Activated T-cell treated with anti-CD3 and anti-CD28 coated beads for 1 hour (primary cell): ENCODE data around the gene MYO5B.

ENCODE experiments used
- DNase-seq: peaks from one replicate; pipeline ENCODE4 v3.0.0-alpha.2; 2020; ENCODE audit warnings: low read depth

The MYO5B gene

DNA sequence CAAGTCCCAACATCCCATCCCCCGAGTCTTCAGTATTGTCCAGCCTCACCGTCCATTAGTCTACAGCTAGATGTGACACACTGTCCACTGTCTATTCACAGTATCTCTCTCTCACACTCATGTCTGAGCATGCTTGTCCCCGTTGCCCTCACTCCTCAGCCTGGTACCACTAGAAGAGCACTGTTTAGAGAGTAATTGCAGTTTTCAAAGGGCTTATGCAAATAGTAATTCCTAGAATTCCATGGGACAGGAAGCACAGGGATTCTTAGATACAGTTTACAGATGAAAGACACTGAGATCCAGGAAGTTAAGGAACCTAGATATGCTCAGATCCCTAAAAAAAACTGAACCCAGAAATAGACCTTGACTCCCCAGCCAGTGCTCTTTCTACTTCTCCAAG lies 125.5 kb downstream of the MYO5B start:
- DNase-seq = no peak

DNA sequence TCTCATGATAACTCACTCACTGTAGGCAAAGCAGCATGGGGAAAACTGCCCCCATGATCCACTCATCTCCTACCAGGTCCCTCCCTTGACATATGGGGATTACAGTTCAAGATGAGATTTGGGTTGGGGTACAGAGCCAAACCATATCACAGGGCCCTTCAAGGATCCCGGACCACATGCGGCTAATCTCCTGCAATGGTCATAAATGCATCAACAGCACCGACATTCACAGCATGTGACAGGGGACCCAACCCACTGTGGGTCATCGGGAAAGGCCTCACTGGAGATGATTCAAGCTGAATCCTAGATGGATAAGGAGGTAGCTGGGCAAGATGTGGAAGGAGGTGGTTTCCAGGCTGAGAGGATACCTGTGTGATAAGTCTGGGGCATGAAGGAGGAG lies 129.4 kb downstream of the MYO5B start:
- no peak for DNase-seq

DNA sequence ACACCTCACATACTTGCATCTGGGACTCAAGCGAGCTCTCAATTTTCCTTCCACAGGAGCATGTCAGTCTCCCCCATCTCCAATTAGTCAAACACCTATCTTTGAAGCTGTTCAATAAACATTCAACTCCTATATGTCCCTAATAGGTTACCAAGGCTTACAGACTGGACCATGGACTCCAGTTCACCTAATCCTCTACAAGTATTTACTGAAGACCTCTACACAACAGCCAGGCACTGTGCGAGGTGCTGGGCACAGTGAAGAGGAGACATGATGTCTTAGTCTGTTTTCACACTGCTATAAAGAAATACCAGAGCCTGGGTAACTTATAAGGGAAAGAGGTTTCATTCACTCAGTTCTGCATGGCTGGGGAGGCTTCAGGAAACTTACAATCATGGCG lies 129.9 kb downstream of the MYO5B start:
- no peak for DNase-seq

DNA sequence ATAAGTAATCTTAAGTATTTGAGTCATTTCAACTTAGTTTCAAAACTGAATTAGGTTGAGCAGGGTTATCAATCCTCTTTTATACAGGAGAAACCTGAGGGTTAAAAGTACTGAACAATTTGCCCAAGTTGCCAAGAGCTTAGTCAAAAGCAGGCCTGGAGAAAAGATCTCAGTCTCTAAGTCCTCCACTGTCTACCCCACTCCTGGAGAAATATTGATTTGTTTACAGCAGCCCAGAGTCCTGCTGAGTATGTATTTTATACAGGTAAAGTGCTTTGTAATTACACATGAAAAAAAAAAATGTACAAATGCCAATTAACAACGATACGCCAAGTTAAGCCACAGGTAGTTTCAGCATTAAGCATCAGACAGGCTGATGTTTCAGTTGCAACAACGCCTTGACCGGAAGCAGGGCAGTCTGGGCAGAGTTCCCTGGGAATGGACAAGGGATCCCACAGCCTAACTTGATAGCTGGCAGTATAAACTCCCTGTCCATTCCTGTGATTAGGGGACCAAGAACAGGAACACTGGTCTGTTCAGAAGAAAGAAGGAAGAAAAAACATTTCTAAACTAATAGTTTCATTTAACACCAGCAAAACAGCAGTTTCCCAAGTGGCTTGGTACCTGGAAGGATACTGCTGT lies 132.9 kb downstream of the MYO5B start:
- DNase-seq = no peak

DNA sequence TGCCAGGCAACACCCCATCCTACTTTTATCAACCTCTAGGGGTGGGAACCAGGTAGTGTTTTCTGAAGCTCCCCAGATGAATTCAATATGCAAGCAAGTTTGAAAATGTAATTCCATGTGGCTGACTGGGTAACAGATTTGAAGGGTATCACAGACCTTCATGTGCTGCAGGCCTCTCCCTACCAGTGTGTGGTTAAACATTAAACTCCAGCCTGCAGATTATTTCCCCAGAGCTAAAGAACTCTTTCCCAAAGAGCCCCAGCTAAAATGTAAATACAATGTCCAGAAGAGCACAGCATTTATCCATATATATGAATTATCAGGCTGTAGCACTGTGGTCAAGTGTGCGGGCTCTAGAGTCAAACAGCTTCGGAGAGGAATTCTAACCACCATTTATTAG lies 134.1 kb downstream of the MYO5B start:
- no peak for DNase-seq

DNA sequence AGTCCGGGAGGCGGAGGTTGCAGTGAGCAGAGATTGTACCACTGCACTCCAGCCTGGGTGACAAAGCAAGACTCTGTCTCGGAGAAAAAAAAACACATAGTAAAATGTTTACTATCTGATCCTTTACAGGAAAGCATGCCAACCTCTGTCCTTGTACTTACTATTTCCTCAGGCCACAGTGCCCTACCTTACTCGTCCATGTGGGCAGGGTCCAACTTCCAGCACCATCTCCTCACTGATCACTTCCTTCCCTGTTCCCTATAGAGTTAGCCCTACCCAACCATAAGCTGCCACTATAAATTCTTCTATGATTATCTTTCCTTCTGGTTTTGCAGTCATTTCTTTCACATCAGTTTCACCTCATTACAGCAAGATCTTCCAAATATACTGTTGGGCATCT lies 136.2 kb downstream of the MYO5B start:
- no peak for DNase-seq

DNA sequence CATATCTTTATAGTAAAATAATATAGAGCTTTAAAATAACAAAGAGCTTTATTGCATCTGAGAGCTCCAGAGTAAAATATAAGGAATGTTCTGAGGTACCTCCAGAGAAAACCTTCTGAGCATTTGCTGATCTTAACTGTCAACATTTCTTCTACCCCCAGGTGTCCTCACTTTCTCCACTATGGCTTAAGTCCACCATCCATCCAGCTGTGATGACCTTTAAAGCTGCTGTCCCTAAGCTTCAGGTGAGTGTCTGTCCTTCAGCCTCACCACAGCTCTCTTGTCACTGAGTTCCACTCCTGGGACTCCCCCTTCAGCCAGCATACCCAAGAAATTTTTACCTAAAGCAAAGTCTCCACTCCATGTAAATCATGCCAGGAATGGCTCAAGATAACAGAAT lies 137.9 kb downstream of the MYO5B start:
- no peak for DNase-seq

DNA sequence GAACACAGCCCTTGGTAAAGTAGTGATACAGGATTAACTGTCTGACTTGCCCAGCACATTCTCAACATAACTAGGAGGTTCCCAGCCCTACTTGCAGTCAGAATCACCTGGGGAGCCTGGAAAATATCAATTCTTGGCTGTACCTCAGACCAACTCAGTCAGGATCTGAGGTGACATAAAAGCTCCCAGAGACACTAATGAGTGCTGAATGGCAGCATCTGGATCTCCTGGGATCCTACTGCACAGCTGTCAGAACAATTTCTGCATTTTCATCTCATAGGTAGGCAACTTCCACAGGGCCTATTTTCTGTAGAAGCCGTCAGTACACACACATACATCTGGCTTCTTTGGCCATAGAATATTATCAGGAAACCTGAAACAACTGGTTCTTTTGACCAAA lies 138.8 kb downstream of the MYO5B start:
- DNase-seq = no peak

DNA sequence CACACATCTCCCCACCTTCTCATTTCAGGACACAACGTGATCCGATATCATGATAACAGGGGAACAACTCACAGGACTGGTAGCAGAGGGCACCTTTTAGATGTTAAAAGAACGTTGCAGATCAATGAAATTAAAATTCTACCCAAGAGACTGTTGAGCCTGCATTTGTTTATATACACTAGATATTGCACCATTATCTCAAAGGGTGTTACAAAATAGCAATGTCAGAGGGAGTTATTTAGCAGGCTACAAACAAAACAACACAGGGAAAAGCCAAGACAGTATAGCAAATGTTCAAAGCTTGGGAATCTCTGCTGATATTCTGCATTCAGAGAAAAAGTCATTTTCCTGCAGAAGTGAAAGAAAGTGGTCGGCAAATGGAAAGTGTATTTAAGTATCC lies 139.5 kb downstream of the MYO5B start:
- no peak for DNase-seq

DNA sequence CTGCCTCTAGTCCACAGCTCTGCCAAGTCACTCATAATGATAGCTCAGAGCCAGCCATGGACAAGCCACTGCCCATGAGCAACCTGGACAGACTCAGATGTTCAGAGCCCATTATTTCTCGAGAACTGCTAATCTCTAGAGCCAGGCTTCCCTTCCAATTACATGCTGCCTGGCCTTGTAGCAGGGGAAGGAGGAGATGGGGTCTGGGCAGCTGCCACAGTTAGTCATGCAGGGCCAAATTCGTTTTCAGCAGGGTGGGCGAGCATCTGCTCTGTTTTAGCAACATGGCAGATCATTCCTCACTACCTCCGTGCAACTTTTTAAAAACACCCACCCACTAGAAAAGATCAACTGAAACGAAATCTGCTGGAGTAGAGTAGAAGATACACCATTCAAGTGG lies 141.8 kb downstream of the MYO5B start:
- no peak for DNase-seq

DNA sequence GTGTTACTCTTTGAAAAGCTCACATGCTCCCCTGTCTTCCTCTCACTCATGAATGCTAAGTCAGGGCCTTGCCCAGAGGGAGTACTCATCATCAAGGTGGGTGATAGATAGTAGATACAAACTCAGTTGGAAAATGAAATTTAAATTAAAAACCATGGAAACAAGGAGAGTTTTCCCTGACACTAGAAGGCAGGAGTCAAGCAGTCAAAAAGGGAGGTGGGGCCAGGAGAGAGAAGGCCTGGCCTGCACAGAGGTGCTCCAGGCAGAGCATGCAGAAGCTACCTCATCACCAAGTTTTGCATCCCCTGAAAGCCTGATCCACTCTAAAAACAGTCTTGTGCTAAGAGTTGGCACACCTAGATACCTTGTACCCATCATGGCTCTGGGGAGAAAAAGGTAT lies 143.7 kb downstream of the MYO5B start:
- DNase-seq = no peak

DNA sequence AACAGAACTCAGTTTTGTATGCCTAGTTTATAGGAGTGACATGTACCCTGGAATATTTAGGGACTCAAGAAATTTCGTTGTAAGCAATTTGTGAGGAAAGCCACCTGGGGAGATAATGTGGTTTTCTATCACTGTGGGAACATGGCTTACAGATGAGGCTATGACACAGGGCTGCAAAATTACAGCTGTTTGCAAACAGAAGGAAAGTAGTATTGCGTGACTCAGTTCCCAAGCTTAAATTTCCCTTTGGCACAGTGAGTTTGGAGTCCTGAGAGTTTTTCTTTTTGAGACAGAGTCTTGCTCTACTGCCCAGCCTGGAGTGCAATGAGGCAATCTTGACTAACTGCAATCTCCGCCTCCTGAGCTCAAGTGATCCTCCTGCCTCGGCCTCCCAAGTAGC lies 149.8 kb downstream of the MYO5B start:
- DNase-seq = no peak

DNA sequence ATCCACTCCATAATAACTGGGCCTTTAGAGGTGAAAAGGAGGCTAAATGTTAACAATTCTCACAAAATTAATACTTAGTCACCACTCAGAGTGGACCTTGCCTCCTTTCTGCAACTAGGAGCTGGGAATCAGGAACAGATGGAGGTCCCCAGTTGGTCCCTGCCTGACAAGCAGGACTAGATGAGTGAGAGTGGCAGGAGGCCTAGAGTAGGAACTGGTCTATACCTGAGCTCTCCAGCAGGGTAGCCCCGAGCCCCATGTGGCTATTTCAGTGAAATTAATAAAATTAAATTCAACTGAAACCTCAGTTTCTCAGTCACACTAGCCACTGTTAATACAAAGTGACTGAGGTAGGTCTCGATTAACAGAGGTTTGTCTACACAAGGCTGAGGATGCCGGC lies 150.5 kb downstream of the MYO5B start:
- DNase-seq = no peak

DNA sequence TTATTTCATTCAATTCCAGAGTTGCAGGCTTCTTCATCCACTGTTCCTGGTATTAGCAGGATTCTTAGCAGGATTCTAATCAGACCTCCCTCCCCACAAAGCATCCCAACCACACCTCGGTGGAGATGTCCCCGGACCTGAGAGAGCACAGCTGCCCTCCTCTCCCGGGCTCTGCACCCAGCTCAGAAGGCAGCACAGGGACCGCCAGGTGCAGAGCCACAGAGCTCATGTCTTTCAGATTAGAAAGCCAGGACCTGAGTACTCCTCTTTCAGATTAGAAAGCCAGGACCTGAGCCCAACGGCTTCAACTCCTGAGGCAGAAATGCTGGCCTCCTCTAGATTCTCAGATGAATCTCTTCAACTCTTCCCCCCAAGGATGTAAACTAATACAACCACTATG lies 152.3 kb downstream of the MYO5B start:
- DNase-seq = no peak

DNA sequence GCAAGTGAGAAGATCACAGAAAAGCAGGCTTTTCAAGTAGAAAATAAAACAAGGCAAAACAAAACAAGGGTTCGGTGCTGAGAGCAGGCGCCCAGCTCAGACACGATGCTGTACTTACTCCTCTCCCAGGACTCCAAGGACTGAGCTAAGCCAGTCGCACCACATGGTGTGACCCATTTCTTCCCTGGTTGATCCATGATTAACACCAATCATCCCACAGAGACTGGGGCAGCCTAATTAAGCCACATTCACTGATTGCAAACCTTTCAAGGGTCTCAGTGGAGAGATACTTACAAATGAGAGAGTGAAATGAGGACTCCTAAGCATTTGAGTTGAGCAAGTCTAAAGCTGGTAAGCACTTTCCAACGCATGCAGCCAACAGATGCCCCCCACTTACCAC lies 155.2 kb downstream of the MYO5B start:
- DNase-seq = no peak

DNA sequence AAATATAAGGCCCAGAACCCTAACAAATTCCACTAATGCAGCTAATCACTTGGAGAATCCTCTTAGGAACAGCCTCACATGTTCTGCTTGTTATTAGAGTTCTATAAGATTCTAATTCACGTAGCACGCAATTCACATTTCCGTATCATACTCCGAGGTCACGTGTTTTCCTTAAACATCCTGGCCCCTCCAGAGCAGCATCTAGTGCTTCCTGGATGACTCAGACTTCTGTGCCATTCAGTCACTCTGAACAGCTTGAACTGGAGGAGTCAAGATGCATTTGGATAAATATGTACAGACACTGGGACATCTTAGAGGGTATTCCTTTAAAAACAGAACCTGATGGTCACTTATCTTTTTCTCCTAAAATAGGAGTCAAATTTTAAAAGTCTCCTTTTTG lies 156.5 kb downstream of the MYO5B start:
- DNase-seq = no peak

DNA sequence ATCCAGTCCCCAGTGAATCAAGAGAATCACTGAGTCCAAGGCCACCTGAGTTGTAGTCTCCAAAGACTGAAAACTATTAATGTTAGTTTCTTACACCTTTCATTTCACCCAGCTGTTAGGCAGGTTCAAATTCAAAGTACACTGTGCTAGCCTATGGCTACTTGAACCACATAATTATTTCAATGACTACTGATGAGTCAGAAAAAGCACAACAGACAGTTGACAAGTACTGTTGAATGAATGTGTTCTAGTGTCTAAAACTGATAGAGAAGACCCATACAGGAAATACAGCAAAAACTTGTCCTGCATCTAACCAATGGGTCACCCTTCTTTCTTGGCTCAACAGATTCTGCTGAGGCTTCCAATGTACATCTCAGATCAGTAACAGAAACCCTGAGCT lies 160.9 kb downstream of the MYO5B start:
- DNase-seq = no peak

DNA sequence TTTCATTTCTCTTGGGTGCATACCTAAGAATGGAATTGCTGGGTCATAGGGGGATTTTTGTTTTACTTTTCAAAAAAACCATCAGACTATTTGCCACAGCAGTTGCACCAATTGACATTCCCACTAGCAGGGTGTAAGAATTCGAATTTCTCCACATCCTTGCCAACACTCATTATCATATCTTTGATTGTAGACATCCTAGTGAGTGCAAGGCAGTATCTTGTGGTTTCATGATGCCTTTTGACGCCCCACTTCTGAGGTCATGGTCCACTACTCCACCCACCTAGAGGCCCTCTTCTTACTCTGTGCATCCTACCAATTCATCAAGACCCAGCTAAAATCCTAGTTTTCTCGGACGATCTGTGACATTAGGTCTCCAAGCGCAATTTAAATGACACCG lies 161.9 kb downstream of the MYO5B start:
- DNase-seq = no peak

DNA sequence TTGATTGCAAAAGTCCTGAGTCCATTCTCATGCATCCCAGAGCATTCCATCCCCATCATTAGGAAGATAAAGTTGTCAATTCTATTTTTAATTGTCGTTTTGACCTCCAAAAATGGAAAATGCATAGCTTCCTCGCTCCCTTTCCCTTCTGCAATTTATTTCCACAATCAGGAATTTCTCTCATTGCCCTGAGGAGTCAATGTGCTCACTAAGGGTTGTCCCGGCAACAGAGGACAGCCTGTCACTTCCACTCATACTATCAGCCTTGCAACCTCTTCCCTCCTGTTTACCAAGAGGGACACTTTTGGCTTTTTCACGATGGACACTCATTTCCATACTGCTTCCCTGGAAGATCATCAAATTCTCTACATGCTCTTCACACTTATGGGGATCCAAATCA lies 164.8 kb downstream of the MYO5B start:
- no peak for DNase-seq

DNA sequence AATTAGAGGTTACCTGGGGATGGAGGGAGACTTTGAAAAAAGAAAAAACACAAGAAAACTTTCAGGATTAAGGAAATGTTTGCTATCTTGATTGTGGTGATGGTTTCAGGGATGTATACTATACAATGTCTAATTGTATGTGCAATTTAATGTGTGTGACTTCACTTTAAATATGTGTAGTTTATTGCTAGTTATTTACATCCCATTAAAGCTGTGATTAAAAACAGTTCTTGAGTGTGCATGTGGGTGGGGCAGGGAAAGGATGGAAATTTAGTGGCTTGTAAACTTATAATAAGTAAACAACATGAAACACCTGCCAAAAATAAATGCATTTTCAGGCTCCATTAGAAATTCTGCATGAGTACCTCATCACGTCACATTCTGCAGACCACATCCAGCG lies 167.0 kb downstream of the MYO5B start:
- DNase-seq = no peak

DNA sequence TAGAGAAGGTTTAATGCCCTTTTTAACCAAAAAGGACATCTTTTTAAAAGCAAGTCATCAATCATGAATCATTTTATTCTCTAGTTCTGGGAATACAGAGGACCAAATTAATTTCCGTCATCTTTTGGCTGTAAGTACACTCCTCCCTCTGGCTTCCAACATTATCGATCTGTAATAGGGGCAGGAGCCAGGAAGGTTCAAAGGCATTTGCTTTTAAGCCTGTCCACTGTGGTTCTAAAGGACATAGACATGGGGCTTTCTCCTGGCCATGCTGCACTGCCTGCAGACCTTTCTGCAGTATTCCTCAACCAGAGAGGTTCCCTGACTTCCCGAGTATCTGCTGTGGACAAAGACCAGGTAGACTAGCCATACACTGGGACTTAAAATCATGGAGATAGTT lies 170.5 kb downstream of the MYO5B start:
- no peak for DNase-seq

DNA sequence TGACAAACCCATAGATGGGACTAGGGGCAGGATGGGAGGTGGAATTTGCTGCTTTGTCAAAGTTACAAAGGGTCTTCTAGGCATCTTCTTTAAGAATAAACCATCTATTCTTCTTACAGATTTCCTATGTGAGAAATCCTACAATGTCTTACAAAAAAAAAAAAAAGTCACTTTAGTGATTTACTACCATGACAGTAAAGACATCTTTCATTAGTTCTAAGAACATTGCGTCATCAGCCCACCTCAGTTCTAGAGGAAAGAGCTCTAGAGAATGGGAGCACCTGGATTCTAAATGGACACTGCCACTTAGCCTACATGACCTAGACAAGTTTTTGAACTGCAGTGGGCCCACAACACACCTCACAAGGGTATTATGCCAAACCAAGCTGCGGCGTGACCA lies 172.0 kb downstream of the MYO5B start:
- DNase-seq = no peak

DNA sequence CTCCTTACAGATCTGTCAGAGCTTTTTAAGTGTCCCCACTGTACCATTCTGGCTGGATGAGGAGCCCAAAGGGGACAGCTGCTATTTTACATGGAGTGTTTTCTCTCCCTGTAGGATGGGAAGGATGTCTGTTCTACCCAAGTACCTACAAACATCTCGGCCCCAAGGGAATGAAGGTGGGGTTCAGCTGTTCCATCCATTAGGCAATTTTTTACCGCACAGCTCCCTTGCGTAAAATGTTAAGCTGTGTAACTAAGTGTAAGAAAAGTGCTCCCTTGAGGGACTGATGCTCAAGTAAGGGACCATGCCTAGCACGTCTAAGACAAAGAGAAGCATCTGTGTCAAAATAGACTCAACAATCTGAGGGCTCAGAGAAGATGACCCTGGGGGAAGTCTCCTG lies 180.3 kb downstream of the MYO5B start:
- no peak for DNase-seq

DNA sequence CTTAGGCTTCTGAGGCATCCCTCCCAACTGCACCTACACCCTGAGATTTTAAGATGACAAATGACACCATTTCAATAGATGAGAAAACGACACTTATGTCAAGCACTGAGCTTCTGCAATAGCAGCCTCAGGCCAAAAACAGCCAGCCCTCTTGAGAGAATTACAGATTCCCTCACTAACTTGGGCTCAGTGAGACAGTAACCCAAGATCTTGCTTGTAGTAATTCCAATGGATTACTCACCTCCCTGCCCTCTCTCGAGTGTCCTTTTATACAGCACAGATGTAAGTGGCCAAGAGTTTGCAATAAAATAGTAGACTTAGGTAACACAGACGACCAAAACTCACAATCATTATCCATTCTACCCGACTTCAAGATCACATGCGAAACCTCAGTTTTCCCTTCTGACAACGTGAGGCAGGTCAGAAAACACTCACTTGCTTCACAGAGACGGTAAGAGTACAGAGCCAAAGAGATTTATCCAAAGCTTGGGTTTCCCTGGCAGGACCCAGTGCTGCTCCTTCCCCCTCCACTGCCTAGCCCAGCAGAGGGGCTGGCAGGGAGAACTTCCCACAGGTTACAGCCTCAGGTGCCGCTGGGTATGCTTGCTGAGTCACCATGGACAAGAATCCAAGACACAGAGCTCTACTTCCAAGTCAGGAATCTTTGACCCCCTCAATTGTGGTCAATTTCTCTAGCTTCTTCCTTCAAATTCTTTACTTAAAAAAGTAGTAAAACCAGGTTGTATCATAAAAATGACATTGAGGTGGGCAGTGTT lies 181.4 kb downstream of the MYO5B start:
- no peak for DNase-seq
